ENCODE measurements around the gene DIPK1C. TPM values are rescaled to one million over a fixed set of nuclear protein-coding genes. Genes with fewer than 3 reads are reported as not detected.

DIPK1C gene
- total RNA-seq, 1 donor from 2014 or later = 12.3 TPM

DNA sequence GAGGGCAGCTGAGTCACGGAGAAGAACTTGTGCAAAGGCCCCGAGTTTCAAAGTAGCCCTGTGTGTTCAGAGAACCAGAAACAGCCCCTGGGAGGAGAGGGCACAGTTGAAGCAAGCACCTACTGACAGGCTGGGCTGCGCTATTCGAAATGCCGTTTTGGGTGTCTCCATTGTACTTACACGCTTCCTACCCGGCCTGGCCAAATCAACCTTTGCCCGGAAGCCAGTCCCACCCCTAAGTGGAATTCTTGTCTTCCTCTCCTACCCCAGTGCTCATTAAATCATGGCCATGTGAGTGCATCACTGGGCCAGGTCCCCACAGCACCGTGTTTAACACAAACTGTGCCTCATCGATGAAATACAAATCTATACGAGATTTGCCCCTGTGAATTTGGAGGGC is 6.0 kb downstream of the DIPK1C start:
- DNase-seq = no peak

DNA sequence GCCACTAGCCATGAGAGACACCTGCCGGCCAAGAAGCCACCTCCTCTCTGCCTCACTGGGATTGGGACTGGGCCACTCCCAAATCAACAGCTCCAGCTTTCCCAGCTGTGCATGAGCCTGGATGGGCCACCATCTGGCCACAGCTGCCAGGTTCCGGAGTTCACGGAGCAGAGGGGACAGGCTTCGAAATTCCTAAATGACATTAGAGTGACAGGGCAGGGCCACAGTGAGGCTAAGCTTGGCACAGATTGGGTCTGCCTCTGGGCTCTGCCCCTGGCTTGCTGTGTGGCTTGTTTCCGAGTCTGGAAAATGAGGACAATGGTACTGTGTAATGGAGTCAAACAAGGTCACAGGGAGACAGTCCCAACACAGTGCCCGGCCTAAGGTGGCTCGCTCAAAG is 6.5 kb downstream of the DIPK1C start:
- peak; percentile 23 for DNase-seq

DNA sequence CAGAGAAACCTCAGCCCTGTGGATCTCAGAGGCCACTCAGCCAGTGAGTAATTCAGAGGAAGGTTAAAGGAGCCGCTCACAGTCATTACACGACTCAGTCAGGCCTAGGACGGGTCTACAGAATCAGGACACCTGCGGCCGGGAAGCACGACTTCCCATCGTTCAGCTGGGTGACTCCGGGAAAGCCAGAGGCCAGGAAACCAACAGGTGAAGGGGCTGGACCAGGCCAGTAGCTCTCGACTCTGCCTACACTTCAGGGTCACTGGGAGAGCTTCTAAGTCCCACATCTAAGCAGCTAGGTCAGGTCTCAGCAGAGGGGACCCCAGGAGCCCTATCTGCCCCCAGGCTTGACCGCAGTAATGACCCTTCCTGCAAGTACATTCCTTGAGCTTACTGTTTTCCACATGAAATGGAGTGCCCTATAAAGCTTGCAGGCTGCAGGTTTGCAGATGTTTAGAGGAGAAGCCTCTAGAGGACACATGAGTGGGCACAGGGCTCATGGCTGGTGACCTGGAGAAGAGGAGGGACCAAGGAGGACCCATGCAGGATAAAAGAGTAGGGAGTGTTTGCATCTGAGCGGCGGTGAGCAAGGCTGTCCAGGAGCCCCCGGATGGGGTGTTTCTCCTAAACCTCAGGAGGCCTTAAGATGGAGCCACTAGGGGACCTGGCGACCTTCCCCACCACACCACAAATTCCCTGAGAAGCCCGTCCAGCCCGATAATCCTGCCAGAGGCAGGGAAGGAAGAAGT is 9.5 kb downstream of the DIPK1C start:
- no peak for DNase-seq

DNA sequence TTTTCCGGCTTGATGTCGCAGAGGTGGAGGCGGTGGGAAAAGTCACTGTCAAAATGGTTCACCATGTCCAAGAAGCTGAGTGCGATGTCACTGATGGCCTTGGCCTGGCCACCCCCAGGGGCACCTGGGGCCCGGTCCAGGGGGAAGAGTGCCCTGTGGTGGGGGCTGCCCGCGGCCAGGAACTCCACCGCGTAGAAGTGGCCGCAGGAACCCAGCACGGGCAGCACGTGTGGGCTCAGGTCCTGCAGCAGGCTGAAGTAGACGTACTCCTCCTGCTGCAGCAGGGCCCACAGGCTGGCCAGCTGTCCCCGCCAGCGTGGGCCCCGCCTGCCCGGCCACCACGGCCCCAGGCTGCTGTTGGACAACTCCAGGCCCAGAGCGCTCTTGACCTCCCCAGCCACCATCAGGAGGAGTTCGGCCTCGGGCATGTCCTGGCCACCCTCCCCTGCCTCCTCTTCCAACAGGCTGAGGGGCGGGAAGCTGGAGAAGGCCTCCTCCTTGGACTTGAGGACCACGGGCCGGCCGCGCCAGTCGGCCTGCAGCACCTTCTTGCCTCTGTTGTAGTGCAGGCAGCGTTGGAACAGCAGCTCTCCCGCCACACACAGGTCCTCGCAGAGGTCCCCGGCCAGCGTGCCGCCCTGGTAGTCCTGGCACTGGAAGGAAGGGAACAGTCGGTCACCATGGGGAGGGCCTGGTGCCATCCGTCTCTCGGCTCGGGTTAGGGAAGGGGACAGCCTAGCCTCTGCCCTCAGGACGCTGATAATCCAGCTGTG is 10.3 kb downstream of the DIPK1C start:
- DNase-seq = no peak

DNA sequence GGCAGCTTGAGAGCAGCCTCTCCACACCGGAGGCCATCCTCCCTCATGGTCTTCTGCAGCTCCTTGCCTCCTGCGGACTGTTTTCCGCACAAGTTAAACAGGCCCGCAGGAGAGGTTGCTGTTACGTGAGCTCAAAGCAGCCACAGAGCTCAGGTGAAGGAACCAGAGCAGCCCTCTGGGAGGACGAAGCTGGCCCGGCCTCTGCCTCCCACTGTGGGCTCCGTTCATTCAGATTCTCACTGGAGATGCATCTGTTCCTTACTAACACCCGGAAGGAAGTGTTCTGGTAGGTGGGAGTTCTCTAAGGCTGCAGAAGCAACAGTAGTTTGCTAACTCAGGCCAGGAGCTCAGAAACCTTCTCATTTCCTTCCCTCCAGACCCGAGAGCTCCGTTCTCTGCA is 10.9 kb downstream of the DIPK1C start:
- DNase-seq = no peak

DNA sequence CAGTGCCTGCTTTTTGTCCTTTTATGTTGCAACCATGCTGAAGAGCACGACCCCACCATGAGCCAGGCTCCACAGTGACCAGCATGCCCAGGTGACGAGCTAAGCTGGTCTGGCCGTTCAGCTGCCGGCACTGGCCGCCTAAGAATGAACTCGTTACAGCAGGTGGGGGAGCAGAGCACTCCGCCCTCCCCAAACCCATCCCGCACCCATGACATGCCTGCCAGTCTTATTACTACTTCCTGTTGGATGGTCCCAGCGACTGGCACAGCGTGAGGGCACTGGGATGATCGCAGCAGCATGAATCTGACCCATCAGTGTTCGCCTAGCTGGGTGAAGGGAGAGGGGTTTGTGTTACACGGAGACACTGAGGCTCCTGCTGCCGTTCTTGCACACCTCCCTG is 11.5 kb downstream of the DIPK1C start:
- no peak for DNase-seq

GRCh38 chr18:74444104-74444503 is 13.0 kb downstream of the DIPK1C start:
- DNase-seq = no peak

DNA sequence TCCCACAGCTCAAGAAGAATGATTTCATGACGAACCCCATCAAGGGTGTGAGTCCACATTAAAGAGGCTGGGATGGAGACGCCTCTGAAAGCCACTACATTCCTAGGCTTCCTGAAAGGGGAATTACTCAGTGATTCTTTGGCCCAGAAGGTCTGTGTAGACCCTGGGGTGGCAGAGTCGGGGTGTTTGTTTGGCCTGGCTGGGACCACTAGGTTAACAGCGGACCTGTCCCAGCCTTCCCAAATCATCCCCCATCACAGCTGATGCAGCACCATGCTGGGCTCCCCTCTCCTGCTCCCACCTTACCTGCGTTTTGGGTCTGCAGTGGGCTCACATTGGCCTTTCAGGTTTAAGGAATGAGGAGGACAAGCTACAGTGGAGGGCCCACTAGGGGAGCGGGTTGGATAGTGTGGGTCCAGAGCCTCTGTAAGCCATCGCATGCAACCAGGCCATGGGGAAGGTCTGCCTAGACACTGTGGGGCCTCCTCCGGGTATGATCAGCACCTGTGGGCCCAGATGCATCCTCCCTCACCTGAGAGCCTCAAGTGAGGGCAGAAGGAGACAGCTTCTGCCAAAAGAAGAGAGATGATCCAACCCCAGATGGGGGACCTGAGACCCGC is 16.2 kb downstream of the DIPK1C start:
- no peak for DNase-seq

DNA sequence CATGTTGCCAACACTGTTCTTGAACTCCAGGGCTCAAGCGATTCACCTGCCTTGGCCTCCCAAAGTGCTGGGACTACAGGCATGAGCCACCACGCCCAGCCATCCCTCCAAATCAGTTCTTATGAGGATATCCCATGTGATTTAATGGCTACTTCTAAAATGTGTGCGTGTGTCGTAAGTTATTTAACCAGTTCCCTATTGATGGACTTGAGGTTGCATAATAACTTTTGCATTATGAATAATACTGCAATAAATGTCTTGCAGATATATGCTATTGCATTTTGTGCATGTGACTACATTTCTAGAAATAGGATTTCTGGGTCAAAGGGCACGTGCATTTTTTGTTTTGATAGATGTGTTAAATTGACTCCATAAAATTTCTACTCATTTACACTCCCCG is 19.0 kb downstream of the DIPK1C start:
- DNase-seq = no peak

GRCh38 chr18:74436158-74436769 is 20.8 kb downstream of the DIPK1C start:
- DNase-seq = no peak

- no peak for DNase-seq
Measured at GRCh38 chr18:74435740-74436139, 21.4 kb downstream of the DIPK1C start.

DNA sequence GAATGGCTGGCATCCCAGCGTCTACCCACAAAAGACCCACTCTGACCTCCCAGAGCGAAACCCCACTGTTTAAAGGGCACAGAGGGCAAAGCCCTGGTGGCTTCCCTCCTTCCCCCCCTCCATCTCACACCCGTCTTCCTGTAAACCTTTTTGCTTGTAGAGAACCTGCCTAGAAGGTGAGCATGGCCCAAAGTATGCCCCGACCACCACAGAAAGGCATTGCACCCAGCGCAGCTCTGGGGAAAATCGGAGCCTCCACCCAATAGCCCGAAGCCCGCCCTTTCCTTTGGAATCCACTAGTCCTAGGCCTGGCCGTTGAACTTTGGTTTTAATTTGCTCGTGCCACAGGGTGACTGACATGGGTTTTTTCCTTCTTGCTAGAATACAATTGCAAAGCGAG is 22.6 kb downstream of the DIPK1C start:
- DNase-seq = no peak

DNA sequence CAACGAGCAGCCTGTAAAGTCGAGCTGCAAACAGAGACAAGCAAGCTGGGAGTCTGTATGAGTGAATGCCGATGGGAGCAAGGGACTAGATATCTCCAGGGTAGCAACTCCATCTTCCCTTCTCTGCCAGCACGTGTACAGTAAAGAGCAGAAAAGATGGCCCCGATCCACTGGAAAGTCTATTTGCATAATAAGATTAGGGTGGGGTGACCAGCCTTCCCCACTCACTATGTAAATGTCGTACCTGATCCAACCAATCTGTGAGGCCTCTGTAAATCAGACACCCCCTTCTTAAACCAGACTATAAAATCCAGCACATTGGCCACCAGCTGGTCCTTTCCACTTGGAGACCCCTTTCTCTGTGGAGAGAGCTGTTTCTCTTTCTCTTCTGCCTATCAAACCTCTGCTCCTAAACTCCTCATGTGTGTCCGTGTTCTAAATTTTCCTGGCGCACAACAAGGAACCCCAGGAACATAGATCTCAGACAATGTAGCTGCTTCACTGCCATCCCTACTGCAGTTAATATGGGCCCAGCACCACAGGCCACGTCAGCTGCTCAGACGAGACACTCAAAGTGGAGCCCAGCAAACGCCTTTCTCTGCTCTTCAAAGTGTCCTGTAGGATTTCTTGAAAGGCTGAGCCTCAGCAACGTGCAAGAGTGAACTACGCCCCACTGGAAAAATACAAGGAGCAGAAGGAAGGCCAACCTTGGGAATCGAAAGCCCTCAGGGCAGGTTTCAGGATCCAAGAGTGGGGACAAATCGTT is 26.1 kb downstream of the DIPK1C start:
- no peak for DNase-seq

GRCh38 chr18:74430231-74430630 is 26.9 kb downstream of the DIPK1C start:
- DNase-seq = no peak

GRCh38 chr18:74429096-74429495 is 28.0 kb downstream of the DIPK1C start:
- DNase-seq = no peak

GRCh38 chr18:74427442-74428112 is 29.5 kb downstream of the DIPK1C start:
- DNase-seq = no peak

DNA sequence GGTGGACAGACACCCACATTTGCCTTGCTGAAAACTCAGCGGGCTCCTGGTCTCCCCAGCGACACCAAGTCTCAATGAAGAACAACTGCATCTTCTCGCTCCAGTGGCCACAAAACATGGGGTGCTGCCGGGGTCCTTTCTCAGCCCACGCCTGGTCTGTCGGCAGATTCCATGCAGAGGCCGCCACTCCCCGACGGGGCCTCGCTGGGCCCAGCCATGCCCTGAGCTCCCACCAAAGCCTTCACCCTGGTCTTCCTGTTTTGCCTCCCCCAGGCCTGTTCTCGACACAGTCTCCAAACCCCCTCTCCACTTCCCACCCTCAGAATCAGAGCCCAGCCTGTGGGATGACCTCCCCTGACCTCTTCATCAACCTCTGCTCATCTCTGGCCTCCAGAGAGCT is 31.2 kb downstream of the DIPK1C start:
- no peak for DNase-seq

DNA sequence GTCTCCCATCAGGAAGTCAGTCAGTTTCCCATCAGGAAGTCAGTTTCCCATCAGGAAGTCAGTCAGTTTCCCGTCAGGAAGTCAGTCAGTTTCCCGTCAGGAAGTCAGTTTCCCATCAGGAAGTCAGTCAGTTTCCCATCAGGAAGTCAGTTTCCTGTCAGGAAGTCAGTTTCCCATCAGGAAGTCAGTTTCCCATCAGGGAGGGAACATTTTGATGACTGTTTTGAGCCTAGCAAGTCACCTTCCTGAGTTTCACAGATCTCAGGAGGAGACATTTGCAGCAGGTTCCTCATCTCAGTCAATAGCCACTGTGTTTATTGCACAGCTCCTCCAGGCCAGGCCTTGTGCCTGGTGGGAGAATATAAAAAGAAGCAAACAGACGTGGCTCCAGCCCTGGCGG is 31.9 kb downstream of the DIPK1C start:
- DNase-seq = no peak

DNA sequence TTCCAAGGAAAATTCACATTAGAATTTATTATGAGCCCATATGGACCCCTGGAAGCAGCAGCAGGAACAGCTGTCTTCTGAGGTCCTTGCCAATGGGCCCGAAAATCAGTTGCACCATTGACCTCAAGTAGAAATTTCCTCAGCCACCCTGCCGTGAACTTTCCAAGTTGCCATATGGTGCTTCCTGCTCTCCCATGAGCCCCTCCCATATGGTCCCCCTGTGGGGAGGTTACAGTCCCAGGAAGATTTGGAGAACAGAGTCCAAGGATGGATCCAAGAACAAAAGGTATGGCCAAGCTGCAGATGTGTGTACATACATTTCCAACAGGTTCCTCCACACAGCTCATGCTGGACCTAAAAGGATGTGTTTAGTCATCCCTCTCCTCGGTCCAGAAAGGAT is 34.6 kb downstream of the DIPK1C start:
- DNase-seq = no peak

DNA sequence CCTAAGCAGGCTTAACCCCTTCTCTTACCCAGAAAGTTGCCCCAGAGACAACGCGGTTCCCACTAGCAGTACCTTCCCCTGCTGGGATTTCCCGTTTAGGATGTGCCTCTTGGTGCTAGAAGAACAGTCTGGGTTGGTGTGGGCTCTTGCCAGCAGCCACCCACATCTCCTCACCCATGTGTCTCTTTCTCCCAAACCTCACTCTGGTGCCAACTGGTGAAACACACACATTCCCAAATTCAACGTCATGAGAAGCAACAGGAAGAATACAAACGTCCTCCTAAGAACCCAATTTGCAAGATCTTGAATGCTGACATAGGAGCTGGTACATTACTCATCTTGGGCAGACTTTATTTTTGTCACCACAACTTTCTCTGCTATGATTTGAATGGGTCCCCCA is 36.2 kb downstream of the DIPK1C start:
- DNase-seq = no peak

- DNase-seq = no peak
Measured at GRCh38 chr18:74420481-74420880, 36.6 kb downstream of the DIPK1C start.

DNA sequence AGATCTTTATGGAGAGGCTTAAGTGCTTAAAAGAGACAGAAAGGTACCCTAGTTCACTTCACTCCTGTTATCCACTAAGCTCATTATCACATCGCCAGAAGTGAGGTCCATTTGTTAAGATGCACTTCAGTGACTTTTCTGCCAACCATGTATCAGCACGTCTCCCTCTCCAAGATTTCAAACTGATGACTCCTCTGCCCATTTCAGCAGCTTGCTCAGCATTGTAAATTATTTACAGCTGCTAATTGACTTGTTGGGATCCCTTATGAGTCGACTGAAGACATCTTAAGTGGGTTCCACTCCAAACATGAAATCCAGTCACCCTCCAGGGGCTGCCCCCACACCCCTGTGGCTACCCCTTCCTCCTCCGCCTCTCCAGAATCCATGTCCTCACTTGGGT is 37.3 kb downstream of the DIPK1C start:
- DNase-seq = no peak
